SU-DHL-6 (cell line): ENCODE data around the gene RAB40C.

Experiments
- H2AFZ ChIP-seq: fragments of 200-600 bp; sonication (generic); 2 replicates; pipeline ENCODE4 v1.6.1; 2014; ENCODE audit warnings: low read depth, mild to moderate bottlenecking, moderate library complexity, mixed read lengths, antibody characterized with exemption, low read length; ENCODE audit not compliant: severe bottlenecking
- H3F3A ChIP-seq: fragments of 200-600 bp; shearing (Covaris generic); 2 replicates; pipeline ENCODE4 v1.6.0; 2016; ENCODE audit warnings: antibody characterized with exemption, mild to moderate bottlenecking; ENCODE audit not compliant: insufficient read depth
- H3K27ac ChIP-seq: fragments of 200-600 bp; sonication (generic); 2 replicates; pipeline ENCODE4 v1.5.1; 2016; ENCODE audit warnings: low read depth, mild to moderate bottlenecking, low read length, moderate library complexity, mixed read lengths
- H3K27me3 ChIP-seq: fragments of 200-600 bp; sonication (generic), shearing (Covaris generic); 2 replicates; pipeline ENCODE4 v1.6.0; 2014; ENCODE audit warnings: mild to moderate bottlenecking, low read length
- H3K36me3 ChIP-seq: fragments of 200-600 bp; sonication (generic); 2 replicates; pipeline ENCODE4 v1.6.1; 2014; ENCODE audit warnings: mild to moderate bottlenecking, low read length, mixed read lengths
- H3K4me2 ChIP-seq: fragments of 300-600, 200-600 bp; shearing (Covaris generic), sonication (generic); 2 replicates; pipeline ENCODE4 v1.6.0; 2014; ENCODE audit warnings: low read length, low read depth, mild to moderate bottlenecking; ENCODE audit not compliant: poor library complexity, severe bottlenecking
- H3K4me3 ChIP-seq: fragments of 200-600 bp; sonication (generic); 2 replicates; pipeline ENCODE4 v1.5.1; 2014; ENCODE audit warnings: antibody characterized with exemption, low read length, mild to moderate bottlenecking, mixed read lengths; ENCODE audit not compliant: insufficient read depth, poor library complexity, severe bottlenecking
- H3K79me2 ChIP-seq: fragments of 200-600 bp; sonication (generic); 2 replicates; pipeline ENCODE4 v1.6.1; 2014; ENCODE audit warnings: mild to moderate bottlenecking, low read length, moderate library complexity; ENCODE audit not compliant: insufficient read depth
- H3K9ac ChIP-seq: fragments of 200-600 bp; sonication (generic); 2 replicates; pipeline ENCODE4 v1.7.0; 2014; ENCODE audit warnings: mild to moderate bottlenecking, low read length
- H3K9me2 ChIP-seq: fragments of 200-600 bp; sonication (generic); replicated peaks from 2 replicates; pipeline ENCODE4 v1.6.1; 2014; ENCODE audit warnings: low read length; ENCODE audit not compliant: insufficient read depth
- H3K9me3 ChIP-seq: fragments of 200-600 bp; sonication (generic); 2 replicates; pipeline ENCODE4 v1.6.1; 2014; ENCODE audit warnings: low read length, mixed read lengths; ENCODE audit not compliant: insufficient read depth
- H4K20me1 ChIP-seq: fragments of 200-600 bp; sonication (generic); 2 replicates; pipeline ENCODE4 v1.6.1; 2014; ENCODE audit warnings: low read depth, mild to moderate bottlenecking, antibody characterized with exemption, low read length, moderate library complexity, mixed read lengths
- EZH2phosphoT487 ChIP-seq: fragments of 200-600 bp; sonication (generic), shearing (Covaris generic); conservative IDR thresholded peaks from 2 replicates; pipeline ENCODE4 v1.6.1; 2018; ENCODE audit warnings: mild to moderate bottlenecking, antibody characterized with exemption, low read length, moderate library complexity, mixed read lengths
- TF ChIP-seq, protein P1 (sequence below): fragments of 200-600 bp; sonication (generic); IDR thresholded peaks from one replicate; pipeline ENCODE4 v1.5.1; 2017; ENCODE audit warnings: antibody characterized with exemption, mild to moderate bottlenecking, low read length, moderate library complexity; ENCODE audit not compliant: insufficient read depth, poor library complexity, severe bottlenecking

RAB40C gene

DNA sequence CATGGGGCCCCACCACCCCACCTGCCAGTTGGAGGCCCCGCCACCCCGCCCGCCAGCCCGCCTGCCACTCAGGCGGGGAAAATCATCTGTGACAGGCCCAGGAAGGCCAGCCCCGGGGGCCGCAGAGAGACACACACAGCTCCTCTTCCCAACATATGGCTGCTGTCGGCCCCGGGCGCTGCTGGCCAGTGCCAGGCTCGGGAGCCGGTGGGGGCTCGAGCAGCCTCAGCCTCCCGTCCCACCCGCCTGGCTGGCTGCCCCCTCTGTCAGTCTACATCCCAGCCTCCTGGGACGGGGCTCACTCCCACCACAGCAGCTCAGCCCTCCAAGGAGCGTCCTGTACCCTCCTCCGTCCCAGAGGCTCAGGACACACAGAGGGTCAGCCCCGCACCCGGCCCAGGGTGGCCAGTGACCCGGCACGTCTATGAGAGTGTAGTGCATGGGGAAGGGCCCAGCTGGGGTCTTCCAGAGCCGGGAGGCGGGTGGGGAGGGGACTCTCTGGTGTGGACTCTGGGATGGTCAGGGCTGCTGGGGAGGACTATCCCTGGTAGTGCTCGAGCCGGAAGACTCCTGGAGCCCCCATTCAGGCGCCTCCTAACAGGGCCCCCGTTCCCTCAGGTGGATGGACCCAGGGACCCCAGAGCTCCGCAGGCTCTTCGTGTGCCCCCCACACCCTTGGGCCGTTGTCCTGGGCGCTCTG, 33.2 kb upstream of the RAB40C start:
- no peaks in the 10 kb centered on the region for H3K9me2 ChIP-seq
- no peaks in the 10 kb centered on the region for H3K27me3 ChIP-seq
- H2AFZ ChIP-seq: no peak overlapping the region
- TF ChIP-seq, protein P1, sequence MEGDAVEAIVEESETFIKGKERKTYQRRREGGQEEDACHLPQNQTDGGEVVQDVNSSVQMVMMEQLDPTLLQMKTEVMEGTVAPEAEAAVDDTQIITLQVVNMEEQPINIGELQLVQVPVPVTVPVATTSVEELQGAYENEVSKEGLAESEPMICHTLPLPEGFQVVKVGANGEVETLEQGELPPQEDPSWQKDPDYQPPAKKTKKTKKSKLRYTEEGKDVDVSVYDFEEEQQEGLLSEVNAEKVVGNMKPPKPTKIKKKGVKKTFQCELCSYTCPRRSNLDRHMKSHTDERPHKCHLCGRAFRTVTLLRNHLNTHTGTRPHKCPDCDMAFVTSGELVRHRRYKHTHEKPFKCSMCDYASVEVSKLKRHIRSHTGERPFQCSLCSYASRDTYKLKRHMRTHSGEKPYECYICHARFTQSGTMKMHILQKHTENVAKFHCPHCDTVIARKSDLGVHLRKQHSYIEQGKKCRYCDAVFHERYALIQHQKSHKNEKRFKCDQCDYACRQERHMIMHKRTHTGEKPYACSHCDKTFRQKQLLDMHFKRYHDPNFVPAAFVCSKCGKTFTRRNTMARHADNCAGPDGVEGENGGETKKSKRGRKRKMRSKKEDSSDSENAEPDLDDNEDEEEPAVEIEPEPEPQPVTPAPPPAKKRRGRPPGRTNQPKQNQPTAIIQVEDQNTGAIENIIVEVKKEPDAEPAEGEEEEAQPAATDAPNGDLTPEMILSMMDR: no peak
- no peak overlapping the region for H3K9ac ChIP-seq
- no peaks in the 10 kb centered on the region for H3K36me3 ChIP-seq
- H3K4me3 ChIP-seq: no peak overlapping the region
- no peaks in the 10 kb centered on the region for H3F3A ChIP-seq
- H3K4me2 ChIP-seq: no peak overlapping the region
- H3K27ac ChIP-seq: no peak overlapping the region
- no peaks in the 10 kb centered on the region for H4K20me1 ChIP-seq
- H3K9me3 ChIP-seq: no peaks in the 10 kb centered on the region
- no peaks in the 10 kb centered on the region for H3K79me2 ChIP-seq

GRCh38 chr16:557463-558297, 32.2 kb upstream of the RAB40C start:
- Histone ChIP-seq H3K79me2 (no peaks in the 10 kb centered on the region), H3K4me3 (no peak overlapping the region), H3K9ac (no peak overlapping the region), H3K9me2 (no peaks in the 10 kb centered on the region), H3F3A (no peaks in the 10 kb centered on the region), H3K27ac (no peak overlapping the region), H3K36me3 (no peaks in the 10 kb centered on the region), H3K4me2 (no peak overlapping the region), H3K27me3 (no peaks in the 10 kb centered on the region), H4K20me1 (no peaks in the 10 kb centered on the region), H3K9me3 (no peaks in the 10 kb centered on the region), H2AFZ (no peak overlapping the region)
- no peak for TF ChIP-seq EZH2phosphoT487
- TF ChIP-seq, protein P1: no peak

- no peaks in the 10 kb centered on the region for H3K9me2 ChIP-seq
- TF ChIP-seq EZH2phosphoT487: no peak
- TF ChIP-seq, protein P1: no peak
- H3K36me3 ChIP-seq: no peaks in the 10 kb centered on the region
- H3F3A ChIP-seq: no peaks in the 10 kb centered on the region
- no peak overlapping the region for H3K4me2 ChIP-seq
- H3K79me2 ChIP-seq: no peaks in the 10 kb centered on the region
- no peak overlapping the region for H3K4me3 ChIP-seq
- H4K20me1 ChIP-seq: no peaks in the 10 kb centered on the region
- no peak overlapping the region for H3K9ac ChIP-seq
- no peaks in the 10 kb centered on the region for H3K27me3 ChIP-seq
- no peak overlapping the region for H3K27ac ChIP-seq
- H3K9me3 ChIP-seq: no peaks in the 10 kb centered on the region
- H2AFZ ChIP-seq: no peak overlapping the region
These were observed 31.4 kb upstream of the RAB40C start for GRCh38 chr16:558298-559020.
